ENCODE results near the gene MAEL.

Gene MAEL

DNA sequence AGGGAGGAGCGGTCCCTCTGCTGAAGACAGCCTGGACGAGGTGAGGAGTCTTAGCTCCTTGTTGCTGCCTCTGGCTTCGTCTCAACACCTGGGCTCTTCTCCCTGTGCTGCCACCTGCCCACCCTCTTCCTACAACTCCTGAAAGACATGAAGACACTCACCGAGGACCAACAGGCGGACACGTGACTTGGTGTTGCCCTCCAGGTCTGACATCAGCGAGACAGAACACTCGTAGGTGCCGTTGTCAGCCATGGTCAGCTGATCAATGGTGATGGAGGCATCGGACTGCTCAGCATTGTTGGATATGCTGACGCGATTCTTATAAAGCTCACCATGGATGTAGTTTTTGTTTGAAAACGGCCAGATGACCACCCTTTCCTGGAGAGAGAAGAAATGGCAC, 79.7 kb downstream of the MAEL start:
- Mint-ChIP-seq H3K4me3 (no peak overlapping the region), H3K27ac (no peak overlapping the region), H3K36me3 (ENCODE audit: insufficient read depth) (no peaks in the 10 kb centered on the region), H3K9me3 (no peaks in the 10 kb centered on the region), H3K27me3 (no peaks in the 10 kb centered on the region), H3K4me1 (ENCODE audit: low read depth in 2 of 2) (no peaks in the 10 kb centered on the region)
- DNase-seq (no peak), ATAC-seq (replicated peaks) (no peak)

DNA sequence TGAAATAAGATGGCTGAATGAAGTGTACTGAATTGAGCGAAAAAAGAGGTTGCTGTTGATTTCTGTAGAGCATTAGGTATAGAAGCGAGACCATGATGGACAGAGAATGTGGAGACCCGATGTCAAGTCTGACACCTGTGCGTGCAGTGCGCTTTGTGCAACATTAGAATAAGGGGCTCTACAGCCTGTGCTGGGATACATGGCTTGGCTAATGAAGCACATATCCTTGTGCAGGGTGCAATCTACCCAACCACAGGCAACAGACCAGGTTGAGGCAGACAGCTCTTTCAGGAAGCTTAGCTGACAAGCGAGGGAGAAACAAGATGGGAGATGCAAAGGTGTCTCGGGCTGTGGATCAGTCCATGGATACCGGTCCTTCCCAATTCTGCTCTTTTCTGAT, 82.2 kb downstream of the MAEL start:
- H3K4me3 Mint-ChIP-seq, result no peak overlapping the region
- no peaks in the 10 kb centered on the region for H3K9me3 Mint-ChIP-seq
- H3K27ac Mint-ChIP-seq, result no peak overlapping the region
- peaks cover 2% of the 10 kb centered on the region for H3K36me3 Mint-ChIP-seq (ENCODE audit: insufficient read depth)
- DNase-seq (no peak), ATAC-seq (replicated peaks) (no peak)
- H3K4me1 Mint-ChIP-seq (ENCODE audit: low read depth in 2 of 2), result peaks cover 15 to 17% of the 10 kb centered on the region in 2 donors
- H3K27me3 Mint-ChIP-seq, result no peaks in the 10 kb centered on the region

Measured in effector memory CD8-positive, alpha-beta T cell (primary cell).